CD4-positive, CD25-positive, alpha-beta regulatory T cell (primary cell): ENCODE measurements around the gene TTLL13. TPM values are rescaled to one million over a fixed set of nuclear protein-coding genes. Genes with fewer than 3 reads are reported as not detected.
A peak's percentile ranks its signal among the peaks of the same experiment; 100 is the strongest.
"Not testable (repeated sequence)": the region's sequence is repeated elsewhere in the genome, so short reads cannot be mapped to it uniquely, and the experiment has no call there.

Source experiments
- ATAC-seq, 2 donors: fragments of 150-1000 bp; cut with Tn5 transposase; one replicate each; pipeline ENCODE4 v1.10.0; 2021; ENCODE audit warnings: low read depth in 2 of 2, moderate number of reproducible peaks in 2 of 2, moderate library complexity in 1 of 2
- DNase-seq, 3 donors: peaks; one replicate each; pipeline versions ENCODE4 v3.0.0 to v3.0.0-alpha.2; 2012 to 2022; ENCODE audit warnings: mixed read lengths in 1 of 3
- H3K27ac ChIP-seq: one replicate; pipeline ENCODE4 v1.7.0; 2013; ENCODE audit warnings: mild to moderate bottlenecking, low read length; ENCODE audit not compliant: insufficient read depth, poor library complexity, severe bottlenecking
- H3K27me3 ChIP-seq: one replicate; pipeline ENCODE4 v1.7.0; 2013; ENCODE audit warnings: low read length; ENCODE audit not compliant: control insufficient read depth, insufficient read depth
- H3K36me3 ChIP-seq: one replicate; pipeline ENCODE4 v1.7.0; 2013; ENCODE audit warnings: mild to moderate bottlenecking, low read length, moderate library complexity; ENCODE audit not compliant: control insufficient read depth, insufficient read depth
- H3K4me1 ChIP-seq: 2 replicates; pipeline ENCODE4 v1.7.0; 2013; ENCODE audit warnings: mild to moderate bottlenecking, low read length; ENCODE audit not compliant: insufficient read depth, control insufficient read depth, poor library complexity, severe bottlenecking
- H3K4me3 ChIP-seq: one replicate; pipeline ENCODE4 v1.7.0; 2013; ENCODE audit warnings: low read depth, mild to moderate bottlenecking, low read length, moderate library complexity
- H3K9me3 ChIP-seq, 2 experiments: 1 replicate in 1 of 2; 2 replicates in 1 of 2; pipeline ENCODE4 v1.7.0; 2013; ENCODE audit warnings: low read length in 2 of 2, mild to moderate bottlenecking in 1 of 2, moderate library complexity in 1 of 2; ENCODE audit not compliant: control insufficient read depth in 2 of 2
- H3K27ac Mint-ChIP-seq, 3 donors: one replicate each; pipeline ENCODE4 v1.8.0; 2020 to 2022; ENCODE audit warnings: mild to moderate bottlenecking in 3 of 3, mixed read lengths in 3 of 3, moderate library complexity in 2 of 3
- H3K27me3 Mint-ChIP-seq: one replicate; pipeline ENCODE4 v1.8.0; 2022; ENCODE audit warnings: mild to moderate bottlenecking, mixed read lengths
- H3K36me3 Mint-ChIP-seq: one replicate; pipeline ENCODE4 v1.8.0; 2020; ENCODE audit warnings: mixed read lengths
- H3K4me1 Mint-ChIP-seq, 4 donors: one replicate each; pipeline ENCODE4 v1.8.0; 2020 to 2022; ENCODE audit warnings: mixed read lengths in 4 of 4, mild to moderate bottlenecking in 1 of 4
- H3K4me3 Mint-ChIP-seq, 4 donors: one replicate each; pipeline ENCODE4 v1.8.0; 2020 to 2022; ENCODE audit warnings: mild to moderate bottlenecking in 4 of 4, mixed read lengths in 4 of 4, moderate library complexity in 3 of 4
- H3K9me3 Mint-ChIP-seq, 7 donors: one replicate each; pipeline ENCODE4 v1.8.0; 2020 to 2022; ENCODE audit warnings: mixed read lengths in 7 of 7, mild to moderate bottlenecking in 3 of 7, moderate library complexity in 2 of 7
- polyA plus RNA-seq, 4 donors: library from polyadenylated mRNA; unstranded; fragments of 300-500 nt; fragmentation: Illumina TruSeq; gene quantifications; one replicate each; pipeline ENCODE4 v1.2.3, GENCODE V29; 2021
- total RNA-seq: library from RNA; stranded (reverse); gene quantifications from one replicate; pipeline ENCODE4 v1.2.3, GENCODE V29; 2022

TTLL13 gene
- total and polyA plus RNA-seq, 5 donors from 2014 or later = 0.13 to 0.64 (median 0.21) TPM; not detected in 1

DNA sequence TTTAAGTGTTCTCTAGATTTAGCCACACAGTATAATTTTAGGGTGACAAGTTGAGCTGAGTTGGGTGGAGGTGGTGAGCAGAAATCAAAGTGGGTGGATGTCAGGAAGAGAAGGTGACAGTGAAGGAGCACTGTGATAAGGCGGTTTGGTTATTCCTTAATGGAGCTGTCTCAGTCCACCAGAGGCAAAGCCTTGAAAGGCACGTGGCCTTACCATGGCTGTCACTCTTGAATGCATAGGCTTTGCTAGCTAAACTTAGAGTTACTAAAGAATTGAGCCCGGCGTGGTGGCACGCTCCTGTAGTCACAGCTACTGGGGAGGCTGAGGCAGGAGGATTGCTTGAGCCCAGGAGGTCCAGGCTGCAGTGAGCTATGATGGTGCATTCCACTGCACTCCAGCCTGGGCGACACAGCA is 560 bp upstream of the TTLL13 start:
- Mint-ChIP-seq H3K9me3 (no peaks in the 10 kb centered on the region), H3K27ac (peak overlapping the region in 2 of 3 donors; percentile 23 to 60), H3K27me3 (peaks cover 18% of the 10 kb centered on the region), H3K36me3 (no peaks in the 10 kb centered on the region), H3K4me1 (peaks cover 0 to 16% (median 6%) of the 10 kb centered on the region in 4 donors), H3K4me3 (peak overlapping the region in 3 of 4 donors; percentile 54 to 82 (median 64))
- H3K36me3 ChIP-seq = no peaks in the 10 kb centered on the region
- H3K27me3 ChIP-seq = no peaks in the 10 kb centered on the region
- H3K9me3 ChIP-seq = no peaks in the 10 kb centered on the region
- no peak overlapping the region for H3K27ac ChIP-seq
- H3K4me3 ChIP-seq = no peak overlapping the region
- DNase-seq = no peak
- peaks cover 15% of the 10 kb centered on the region for H3K4me1 ChIP-seq
- no peak for ATAC-seq

GRCh38 chr15:90257776-90258175 is 8.4 kb downstream of the TTLL13 start:
- no peak overlapping the region for H3K27ac ChIP-seq
- no peaks in the 10 kb centered on the region for H3K4me1 ChIP-seq
- H3K36me3 ChIP-seq = no peaks in the 10 kb centered on the region
- Mint-ChIP-seq H3K4me1 (peaks cover 0 to 4% (median 2%) of the 10 kb centered on the region in 4 donors), H3K27ac (no peak overlapping the region), H3K9me3 (no peaks in the 10 kb centered on the region), H3K4me3 (no peak overlapping the region), H3K27me3 (no peaks in the 10 kb centered on the region), H3K36me3 (peaks cover 6% of the 10 kb centered on the region)
- H3K4me3 ChIP-seq = no peak overlapping the region
- no peaks in the 10 kb centered on the region for H3K27me3 ChIP-seq
- no peaks in the 10 kb centered on the region for H3K9me3 ChIP-seq
- DNase-seq (no peak), ATAC-seq (no peak)

GRCh38 chr15:90259524-90259923 is 10.2 kb downstream of the TTLL13 start:
- H3K27ac Mint-ChIP-seq = no peak overlapping the region
- Histone ChIP-seq H3K27ac (no peak overlapping the region), H3K4me3 (no peak overlapping the region), H3K36me3 (no peaks in the 10 kb centered on the region), H3K27me3 (no peaks in the 10 kb centered on the region), H3K9me3 (no peaks in the 10 kb centered on the region), H3K4me1 (peaks cover 5% of the 10 kb centered on the region)
- H3K4me1 Mint-ChIP-seq = peaks cover 0 to 9% (median 5%) of the 10 kb centered on the region in 4 donors
- H3K9me3 Mint-ChIP-seq = no peaks in the 10 kb centered on the region
- ATAC-seq (no peak), DNase-seq (peak in 1 of 3 donors; percentile 32)
- H3K27me3 Mint-ChIP-seq = no peaks in the 10 kb centered on the region
- no peak overlapping the region for H3K4me3 Mint-ChIP-seq
- H3K36me3 Mint-ChIP-seq = peaks cover 6% of the 10 kb centered on the region

- peaks cover 12% of the 10 kb centered on the region for H3K4me1 ChIP-seq
- H3K4me3 ChIP-seq, H3K36me3 ChIP-seq, DNase-seq, H3K36me3 Mint-ChIP-seq, H3K9me3 ChIP-seq, H3K27me3 ChIP-seq, H3K27ac ChIP-seq, H3K4me3 Mint-ChIP-seq, H3K27ac Mint-ChIP-seq, H3K27me3 Mint-ChIP-seq, H3K9me3 Mint-ChIP-seq, ATAC-seq: not testable (repeated sequence)
- peaks cover 0 to 20% (median 13%) of the 10 kb centered on the region in 4 donors for H3K4me1 Mint-ChIP-seq
Observed at GRCh38 chr15:90260731-90261130, 11.4 kb downstream of the TTLL13 start.

DNA sequence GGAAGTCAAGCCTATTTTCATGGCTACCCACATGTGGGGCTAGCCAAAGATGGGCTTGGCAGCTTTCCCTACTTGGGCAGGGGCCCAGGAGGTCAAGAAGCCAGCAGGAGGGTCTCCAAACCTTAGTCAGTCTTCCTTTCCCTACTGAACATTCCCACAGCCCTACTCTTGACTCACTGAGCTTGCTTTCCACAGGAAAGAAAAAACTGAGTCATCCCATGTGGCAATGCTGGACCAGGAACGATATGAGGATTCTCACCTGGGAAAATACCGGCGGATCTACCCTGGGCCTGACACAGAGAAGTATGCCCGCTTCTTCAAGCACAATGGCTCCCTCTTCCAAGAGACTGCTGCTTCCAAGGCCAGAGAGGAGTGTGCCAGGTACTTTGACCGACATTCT is 12.5 kb downstream of the TTLL13 start:
- Mint-ChIP-seq H3K27me3 (no peaks in the 10 kb centered on the region), H3K4me3 (no peak overlapping the region), H3K4me1 (peaks cover 5 to 29% (median 17%) of the 10 kb centered on the region in 4 donors), H3K36me3 (peaks cover 6% of the 10 kb centered on the region), H3K9me3 (no peaks in the 10 kb centered on the region), H3K27ac (no peak overlapping the region)
- DNase-seq (no peak), ATAC-seq (no peak)
- no peak overlapping the region for H3K4me3 ChIP-seq
- no peaks in the 10 kb centered on the region for H3K27me3 ChIP-seq
- peaks cover 20% of the 10 kb centered on the region for H3K4me1 ChIP-seq
- no peaks in the 10 kb centered on the region for H3K9me3 ChIP-seq
- no peaks in the 10 kb centered on the region for H3K36me3 ChIP-seq
- no peak overlapping the region for H3K27ac ChIP-seq

- Histone ChIP-seq H3K4me1 (peaks cover 26% of the 10 kb centered on the region), H3K36me3 (no peaks in the 10 kb centered on the region), H3K4me3 (no peak overlapping the region), H3K9me3 (no peaks in the 10 kb centered on the region), H3K27ac (no peak overlapping the region), H3K27me3 (no peaks in the 10 kb centered on the region)
- H3K27ac Mint-ChIP-seq = peak overlapping the region in 1 of 3 donors; percentile 56
- H3K36me3 Mint-ChIP-seq = peaks cover 6% of the 10 kb centered on the region
- no peaks in the 10 kb centered on the region for H3K9me3 Mint-ChIP-seq
- peaks cover 5 to 35% (median 22%) of the 10 kb centered on the region in 4 donors for H3K4me1 Mint-ChIP-seq
- peak overlapping the region in 1 of 4 donors; percentile 67 for H3K4me3 Mint-ChIP-seq
- ATAC-seq (no peak), DNase-seq (no peak)
- H3K27me3 Mint-ChIP-seq = no peaks in the 10 kb centered on the region
Observed at GRCh38 chr15:90262426-90262825, 13.1 kb downstream of the TTLL13 start.

- H3K4me3 Mint-ChIP-seq = peak overlapping the region; percentile 96 to 99 (median 97)
- peaks cover 15 to 55% (median 37%) of the 10 kb centered on the region in 4 donors for H3K4me1 Mint-ChIP-seq
- no peaks in the 10 kb centered on the region for H3K27me3 ChIP-seq
- peaks cover 16% of the 10 kb centered on the region for H3K36me3 Mint-ChIP-seq
- H3K27me3 Mint-ChIP-seq = no peaks in the 10 kb centered on the region
- H3K4me1 ChIP-seq = peaks cover 49% of the 10 kb centered on the region
- H3K27ac Mint-ChIP-seq = peak overlapping the region; percentile 98 to 99 (median 99)
- H3K9me3 ChIP-seq = no peaks in the 10 kb centered on the region
- H3K27ac ChIP-seq = peak overlapping the region; percentile 98
- DNase-seq (peak in 2 of 3 donors; percentile 5 to 50), ATAC-seq (no peak)
- H3K9me3 Mint-ChIP-seq = no peaks in the 10 kb centered on the region
- H3K4me3 ChIP-seq = peak overlapping the region; percentile 90
- peaks cover 8% of the 10 kb centered on the region for H3K36me3 ChIP-seq
Observed at GRCh38 chr15:90264671-90265070, 15.3 kb downstream of the TTLL13 start.
